HepG2 (cell line): ENCODE measurements around the gene MYOZ1. TPM values are rescaled to one million over a fixed set of nuclear protein-coding genes. Genes with fewer than 3 reads are reported as not detected.

Source experiments
- ATAC-seq: fragments of 200-7000 bp; cut with Tn5 transposase; 3 replicates; pipeline ENCODE4 v1.9.1; 2020; ENCODE audit warnings: mild to moderate bottlenecking, moderate library complexity
- BruUV-seq: library from RNA; stranded (reverse); fragments of 400-500 nt; replicated peaks from 2 replicates; lab custom pipeline; 2021; lab: Mats Ljungman, UMichigan
- CTCF ChIA-PET: fragments of 300-600 bp; formaldehyde crosslinking; extraction: SDS; loops from one replicate; lab custom pipeline; 2021; ENCODE audit warnings: low total read pairs, inconsistent platforms, low intra/inter-chr PET ratio; lab: Yijun Ruan, JAX
- POLR2A ChIA-PET: fragments of 350-600 bp; sonication (Branson Sonifier 250); formaldehyde crosslinking; loops from one replicate; lab custom pipeline; 2020; ENCODE audit warnings: antibody characterized with exemption, inconsistent platforms; lab: Yijun Ruan, JAX
- DNase-seq: peaks from one replicate; pipeline ENCODE4 v3.0.0-alpha.2; 2015; ENCODE audit warnings: low spot score
- FAIRE-seq: peaks from 3 replicates; lab custom pipeline; 2011; peaks lifted over from hg19 to GRCh38; lab: Jason Lieb, UNC
- H2AFZ ChIP-seq: one replicate; pipeline ENCODE4 v1.6.1; 2011; ENCODE audit warnings: low read length, inconsistent platforms
- H3K27ac ChIP-seq: fragments of 300-600 bp; 3 replicates; pipeline ENCODE4 v1.8.0; 2011; ENCODE audit warnings: mixed run types, mild to moderate bottlenecking, mixed read lengths, low read length, inconsistent platforms; ENCODE audit not compliant: insufficient read depth; ENCODE audit errors: extremely low read length
- H3K27me3 ChIP-seq, 2 experiments: fragments of 200-600 bp in 1 of 2; 2 replicates in 1 of 2; 3 replicates in 1 of 2; pipeline versions ENCODE4 v1.6.0 to v1.8.0; 2011; ENCODE audit warnings: low read length in 2 of 2, mild to moderate bottlenecking in 2 of 2, moderate library complexity in 2 of 2, inconsistent platforms in 1 of 2; ENCODE audit not compliant: insufficient read depth in 2 of 2, control insufficient read depth in 1 of 2
- H3K36me3 ChIP-seq, 2 experiments: fragments of 200-600 bp in 1 of 2; replicated peaks in 1 of 2; 2 replicates in 1 of 2; 3 replicates in 1 of 2; pipeline versions ENCODE4 v1.5.1 to v1.8.0; 2011; ENCODE audit warnings: low read length in 2 of 2, inconsistent platforms in 1 of 2; ENCODE audit not compliant: insufficient read depth in 2 of 2, control insufficient read depth in 1 of 2
- H3K4me1 ChIP-seq: 2 replicates; pipeline ENCODE4 v1.5.1; 2012; ENCODE audit warnings: low read length, inconsistent platforms; ENCODE audit not compliant: insufficient read depth
- H3K4me2 ChIP-seq: 2 replicates; pipeline ENCODE4 v1.6.0; 2011; ENCODE audit warnings: low read depth, low read length, inconsistent platforms
- H3K4me3 ChIP-seq, 3 experiments: fragments of 200-600 bp in 1 of 3; sonication (generic), shearing (Covaris generic) in 1 of 3; replicated peaks in 1 of 3; 2 replicates each; pipeline ENCODE4 v1.5.1; 2011 to 2016; ENCODE audit warnings: low read length in 3 of 3, inconsistent platforms in 2 of 3, low read depth in 2 of 3, mild to moderate bottlenecking in 2 of 3, control low read depth in 1 of 3, mixed read lengths in 1 of 3; ENCODE audit not compliant: insufficient read depth in 1 of 3
- H3K79me2 ChIP-seq: one replicate; pipeline ENCODE4 v1.6.1; 2011; ENCODE audit warnings: low read length, inconsistent platforms; ENCODE audit not compliant: insufficient read depth
- H3K9ac ChIP-seq: 2 replicates; pipeline ENCODE4 v1.6.0; 2011; ENCODE audit warnings: mild to moderate bottlenecking, low read depth, low read length, inconsistent platforms; ENCODE audit not compliant: insufficient read depth
- H3K9me3 ChIP-seq: 2 replicates; pipeline ENCODE4 v1.5.1; 2012; ENCODE audit warnings: mild to moderate bottlenecking, low read length
- H4K20me1 ChIP-seq: 2 replicates; pipeline ENCODE4 v1.6.0; 2011; ENCODE audit warnings: inconsistent platforms, mild to moderate bottlenecking, low read length, moderate library complexity; ENCODE audit not compliant: insufficient read depth
- ATAD3A ChIP-seq: sonication (generic); formaldehyde crosslinking; IDR thresholded peaks from 2 replicates; pipeline ENCODE4 v1.4.0; 2020; ENCODE audit warnings: missing genetic modification reagents
- CBX2 ChIP-seq, 2 experiments: fragments of 200-600 bp in 1 of 2; sonication (generic); formaldehyde crosslinking in 1 of 2; IDR thresholded peaks; 2 replicates each; pipeline versions ENCODE4 v1.7.0 to v1.8.1; 2018 to 2022; ENCODE audit warnings: low read depth in 2 of 2, low read length in 1 of 2, mild to moderate bottlenecking in 1 of 2, missing genetic modification reagents in 1 of 2
- FIP1L1 ChIP-seq: fragments of 200-400 bp; formaldehyde crosslinking; IDR thresholded peaks from 2 replicates; pipeline ENCODE4 v1.6.1; 2018; ENCODE audit warnings: low read depth, mild to moderate bottlenecking, low read length, moderate library complexity, borderline replicate concordance; ENCODE audit not compliant: insufficient read depth
- MAFF ChIP-seq: IDR thresholded peaks from 2 replicates; pipeline ENCODE4 v1.6.1; 2011; ENCODE audit warnings: low read depth, low read length, improper control_type of control experiment
- ZNF10 ChIP-seq: sonication (generic); formaldehyde crosslinking; IDR thresholded peaks from 2 replicates; pipeline ENCODE4 v1.4.0; 2020; ENCODE audit warnings: mild to moderate bottlenecking, low read depth, missing genetic modification reagents, borderline replicate concordance
- ZNF441 ChIP-seq: sonication (generic); formaldehyde crosslinking; IDR thresholded peaks from 2 replicates; pipeline ENCODE4 v1.7.0; 2021; ENCODE audit warnings: missing genetic modification reagents, borderline replicate concordance
- ZNF713 ChIP-seq: sonication (generic); formaldehyde crosslinking; IDR thresholded peaks from 2 replicates; pipeline ENCODE4 v1.4.0; 2020; ENCODE audit warnings: mild to moderate bottlenecking, missing genetic modification reagents
- ZZZ3 ChIP-seq: sonication (generic); formaldehyde crosslinking; IDR thresholded peaks from 2 replicates; pipeline ENCODE4 v1.4.0; 2020; ENCODE audit warnings: missing genetic modification reagents, mild to moderate bottlenecking, borderline replicate concordance
- WGBS: methylation state at CpG from one replicate; pipeline ENCODE4 v1.1.6; 2017; ENCODE audit warnings: low lambda C conversion rate; 5-methylcytosine and 5-hydroxymethylcytosine counted together
- in situ Hi-C: cut with HindIII; loops from 2 replicates; pipeline ENCODE4 v1.10.0; 2017; ENCODE audit warnings: low pct_unique_long_range_greater_than_20kb; ENCODE audit not compliant: extremely low pct_ligation_motif_present
- intact Hi-C: fragments of 100-400 bp; cut with micrococcal nuclease; formaldehyde crosslinking; loops from one replicate; pipeline ENCODE4 v1.10.0; 2022; ENCODE audit not compliant: unreplicated experiment
- polyA plus RNA-seq, 8 experiments: library from polyadenylated mRNA; depleted of rRNA in 3 of 8; stranded (reverse) in 7 of 8; unstranded in 1 of 8; fragments of >200 nt; fragmentation: Illumina TruSeq in 4 of 8; extraction: Trizol in 4 of 8; gene quantifications; 2 replicates each; pipeline versions ENCODE4 v1.2.1 to v1.2.3, GENCODE V29; 2011 to 2016; ENCODE audit warnings: low read depth in 4 of 8, missing spikeins in 1 of 8, mixed read lengths in 1 of 8; ENCODE audit not compliant: insufficient read depth in 1 of 8
- total RNA-seq, 5 experiments: library from RNA; depleted of rRNA; stranded (reverse); fragments of >200 nt; fragmentation: Illumina TruSeq; extraction: Trizol; gene quantifications; 2 replicates each; pipeline ENCODE4 v1.2.3, GENCODE V29; 2016; ENCODE audit warnings: low read depth in 1 of 5

Gene MYOZ1
- total and polyA plus RNA-seq, 2 of the 13 experiments (the other 11 are each of a cell fraction or from before 2014, with no cell fraction given) = not detected

DNA sequence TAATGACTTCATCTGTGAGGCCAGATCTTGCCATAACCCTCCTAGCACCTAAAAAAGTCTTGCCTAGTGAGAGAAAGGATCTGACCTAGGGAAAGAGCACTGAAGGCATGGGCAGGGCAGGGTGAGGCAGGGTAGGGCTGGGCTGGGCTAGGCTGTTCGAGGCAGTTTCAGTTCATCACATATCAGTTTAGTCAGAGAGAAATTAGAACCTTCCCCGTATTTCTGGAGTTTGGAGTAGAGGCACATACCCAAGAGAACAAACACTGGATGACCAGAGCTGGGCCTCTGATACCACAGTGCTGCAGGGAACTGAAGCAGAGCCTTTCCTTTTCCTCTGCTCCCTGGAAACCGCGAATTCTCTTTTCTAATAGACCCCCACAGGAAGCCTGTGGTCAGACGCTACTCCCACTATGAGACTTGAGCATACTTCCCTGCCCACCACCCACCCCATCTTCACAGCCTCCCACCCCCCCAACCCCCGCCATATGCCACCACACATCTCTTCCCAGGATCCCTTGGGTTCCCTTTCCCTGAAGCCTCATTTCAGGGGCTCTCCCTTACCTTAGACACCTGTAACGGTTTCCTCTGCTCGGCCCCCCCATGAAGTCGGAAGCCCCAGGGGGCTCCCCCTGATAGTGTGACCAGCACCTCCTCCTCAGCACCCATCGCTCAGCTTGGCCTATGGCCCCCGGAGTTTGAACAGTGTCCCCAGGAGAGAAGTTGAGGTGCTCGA lies 14.1 kb upstream of the MYOZ1 start:
- 28% methylated on average over 12 of the region's 12 CpGs for WGBS
- no peak overlapping the region for H3K27ac ChIP-seq
- no peak for ATAC-seq
- H3K4me1 ChIP-seq = 0 out of 2 replicates have a peak, but pooled peaks cover 5% of the 10 kb centered on the region
- no peaks in the 10 kb centered on the region for H3K9me3 ChIP-seq
- H3K9ac ChIP-seq = no peak overlapping the region
- BruUV-seq = no TSS peak
- in situ Hi-C loops (no loop called here), intact Hi-C loops (no loop called here)
- no peak overlapping the region for H2AFZ ChIP-seq
- no peak for TF ChIP-seq ZZZ3 (CRISPR knock-in tag)
- TF ChIP-seq CBX2 (IDR thresholded peaks at IDR 0.05; ENCODE audit: low read depth, low read length) = no peak
- no peak for TF ChIP-seq CBX2 (CRISPR knock-in tag; IDR thresholded peaks at IDR 0.05; ENCODE audit: low read depth)
- TF ChIP-seq ATAD3A = no peak
- no peak for TF ChIP-seq MAFF
- no peak for TF ChIP-seq ZNF10 (CRISPR knock-in tag)
- TF ChIP-seq FIP1L1 = no peak
- TF ChIP-seq ZNF713 (CRISPR knock-in tag) = no peak
- no peak for TF ChIP-seq ZNF441
- H3K4me2 ChIP-seq = peak overlapping the region; percentile 20; the same call in 1 of the 2 replicates
- ChIA-PET CTCF (no interaction called here), POLR2A (no interaction called here)
- peaks cover 0 to 6% of the 10 kb centered on the region in 2 experiments; a peak in 1 of 5 replicates for H3K27me3 ChIP-seq
- H4K20me1 ChIP-seq = no peaks in the 10 kb centered on the region
- no peak overlapping the region for H3K4me3 ChIP-seq
- no peaks in the 10 kb centered on the region for H3K79me2 ChIP-seq
- DNase-seq = no peak
- no peak for FAIRE-seq
- no peaks in the 10 kb centered on the region for H3K36me3 ChIP-seq
